GM12891 (cell line): ENCODE measurements around the gene MORC2.

Source experiments
- POLR2A ChIP-seq: IDR thresholded peaks from 2 replicates; pipeline ENCODE4 v1.6.1; 2011; ENCODE audit warnings: low read depth, low read length, control low read depth
- POLR2AphosphoS5 ChIP-seq: IDR thresholded peaks from 2 replicates; pipeline ENCODE4 v1.6.1; 2011; ENCODE audit warnings: low read depth, low read length, control low read depth

- TF ChIP-seq POLR2A: no peak
- no peak for TF ChIP-seq POLR2AphosphoS5
These were observed 27.9 kb upstream of the MORC2 start for GRCh38 chr22:30996462-30996861.
